Smooth muscle cell (in vitro differentiated cells): ENCODE measurements around the gene CHDH. TPM values are rescaled to one million over a fixed set of nuclear protein-coding genes. Genes with fewer than 3 reads are reported as not detected.

Experiments
- DNase-seq: peaks from one replicate; lab custom pipeline; 2025; ENCODE audit not compliant: unreplicated experiment; lab: John Stamatoyannopoulos, UW
- H2AFZ ChIP-seq: fragments of 200-600 bp; sonication (generic); 2 replicates; pipeline ENCODE4 v1.6.0; 2016; ENCODE audit warnings: antibody characterized with exemption, low read depth, mild to moderate bottlenecking
- H3F3A ChIP-seq: fragments of 200-600 bp; sonication (generic); 2 replicates; pipeline ENCODE4 v1.6.0; 2017; ENCODE audit warnings: antibody characterized with exemption, low read depth
- H3K27ac ChIP-seq: fragments of 200-600 bp; sonication (generic); 2 replicates; pipeline ENCODE4 v1.5.1; 2016; ENCODE audit warnings: low read depth, mild to moderate bottlenecking
- H3K27me3 ChIP-seq: fragments of 200-600 bp; sonication (generic); 2 replicates; pipeline ENCODE4 v1.6.1; 2016; ENCODE audit warnings: low read depth, mild to moderate bottlenecking
- H3K36me3 ChIP-seq: fragments of 200-600 bp; sonication (generic); 2 replicates; pipeline ENCODE4 v1.5.1; 2016; ENCODE audit warnings: low read depth
- H3K4me1 ChIP-seq: fragments of 200-600 bp; sonication (generic); 2 replicates; pipeline ENCODE4 v1.5.1; 2016; ENCODE audit warnings: low read depth
- H3K4me2 ChIP-seq: fragments of 200-600 bp; sonication (generic); 2 replicates; pipeline ENCODE4 v1.6.0; 2016; ENCODE audit warnings: mild to moderate bottlenecking
- H3K4me3 ChIP-seq: fragments of 200-600 bp; sonication (generic); 2 replicates; pipeline ENCODE4 v1.5.1; 2016; ENCODE audit warnings: mild to moderate bottlenecking
- H3K79me2 ChIP-seq: fragments of 200-600 bp; sonication (generic); 2 replicates; pipeline ENCODE4 v1.6.0; 2016; ENCODE audit warnings: low read depth, mild to moderate bottlenecking
- H3K9ac ChIP-seq: fragments of 200-600 bp; sonication (generic); 2 replicates; pipeline ENCODE4 v1.6.0; 2016; ENCODE audit warnings: low read depth
- H3K9me3 ChIP-seq: fragments of 200-600 bp; sonication (generic); replicated peaks from 2 replicates; pipeline ENCODE4 v1.5.1; 2016; ENCODE audit warnings: low read depth
- H4K20me1 ChIP-seq: fragments of 200-600 bp; sonication (generic); 2 replicates; pipeline ENCODE4 v1.6.0; 2016; ENCODE audit warnings: low read depth
- WGBS: methylation state at CpG from one replicate; pipeline ENCODE4 v1.1.7; 2016; ENCODE audit warnings: low lambda C conversion rate; 5-methylcytosine and 5-hydroxymethylcytosine counted together
- polyA plus RNA-seq: library from polyadenylated mRNA; unstranded; fragments of >200 nt; fragmentation: Nextera tagmentation; extraction: Ambion mirVana; gene quantifications from 2 replicates; pipeline ENCODE4 v1.2.1, GENCODE V29; 2016
- total RNA-seq: library from RNA; depleted of rRNA; stranded (reverse); fragments of >200 nt; gene quantifications from 2 replicates; pipeline ENCODE4 v1.2.3, GENCODE V29; 2014
- TF ChIP-seq, protein P1 (sequence below): fragments of 200-600 bp; sonication (generic); IDR thresholded peaks from 2 replicates; pipeline ENCODE4 v1.5.1; 2017; ENCODE audit warnings: borderline replicate concordance, mild to moderate bottlenecking, antibody characterized with exemption; ENCODE audit not compliant: insufficient read depth, poor library complexity, severe bottlenecking

Gene CHDH
- total and polyA plus RNA-seq, 2 experiments from 2014 or later, result 0.36 to 0.51 TPM

DNA sequence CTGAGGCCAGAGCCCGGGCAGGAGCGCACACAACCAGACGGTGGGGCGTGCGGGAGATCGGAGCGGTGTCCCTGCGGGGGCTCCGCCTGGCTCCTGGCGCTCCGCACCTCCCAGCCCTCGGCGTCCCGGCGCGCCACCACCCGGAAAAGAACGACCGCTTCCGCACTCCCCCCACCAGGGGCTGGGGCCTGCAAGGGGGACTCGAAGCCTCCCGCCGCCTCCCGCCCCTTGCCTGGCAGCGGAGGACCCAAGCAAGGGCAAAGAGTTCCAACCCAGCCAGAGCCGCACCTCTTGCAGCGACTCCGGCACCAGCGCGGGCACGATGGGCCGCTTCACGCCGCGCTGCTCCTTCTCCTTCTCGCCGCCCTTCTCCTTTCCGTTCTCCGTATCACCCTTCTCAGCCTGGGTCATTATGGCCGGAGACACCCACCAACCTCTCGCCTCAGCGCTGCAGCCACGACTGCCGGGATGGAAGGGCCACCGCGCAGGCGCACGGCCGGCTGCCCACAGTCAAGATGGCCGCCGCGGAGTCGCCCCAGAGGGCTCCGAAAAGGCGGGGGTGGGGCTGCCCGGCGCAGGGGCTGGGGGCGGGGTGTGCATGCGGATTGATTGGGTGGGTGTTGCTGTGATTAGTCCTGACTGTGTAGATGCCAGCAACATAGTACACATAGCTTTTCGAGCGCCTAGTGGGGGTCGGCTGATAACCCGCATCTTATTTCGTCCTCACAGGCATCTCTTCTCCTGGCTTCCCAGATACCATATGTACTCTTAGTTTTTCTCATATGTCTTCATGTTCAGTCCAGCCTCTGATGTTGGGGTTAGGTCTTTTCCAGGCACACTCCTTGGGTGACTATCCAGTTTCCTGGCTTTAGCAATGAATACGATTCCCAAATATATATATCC is 35.7 kb upstream of the CHDH start, which contains the start of gene ACTR8:
ACTR8 (minus strand) TSS at position 462 of the 903 bp plus-strand sequence; CDS start at position 411, 51 bp downstream.
- Histone ChIP-seq H3F3A (peaks cover 10% of the 10 kb centered on the region), H4K20me1 (peaks cover 17% of the 10 kb centered on the region), H3K79me2 (peaks cover 20% of the 10 kb centered on the region), H3K27ac (peak within 1 kb of the TSS; percentile 60), H2AFZ (peak within 1 kb of the TSS; percentile 6), H3K36me3 (peaks cover 27% of the 10 kb centered on the region), H3K4me3 (peak within 1 kb of the TSS; percentile 79), H3K9ac (peak within 1 kb of the TSS; percentile 82), H3K27me3 (no peaks in the 10 kb centered on the region), H3K4me2 (peak within 1 kb of the TSS; percentile 91), H3K9me3 (no peaks in the 10 kb centered on the region), H3K4me1 (peaks cover 9% of the 10 kb centered on the region)
- TF ChIP-seq, protein P1, sequence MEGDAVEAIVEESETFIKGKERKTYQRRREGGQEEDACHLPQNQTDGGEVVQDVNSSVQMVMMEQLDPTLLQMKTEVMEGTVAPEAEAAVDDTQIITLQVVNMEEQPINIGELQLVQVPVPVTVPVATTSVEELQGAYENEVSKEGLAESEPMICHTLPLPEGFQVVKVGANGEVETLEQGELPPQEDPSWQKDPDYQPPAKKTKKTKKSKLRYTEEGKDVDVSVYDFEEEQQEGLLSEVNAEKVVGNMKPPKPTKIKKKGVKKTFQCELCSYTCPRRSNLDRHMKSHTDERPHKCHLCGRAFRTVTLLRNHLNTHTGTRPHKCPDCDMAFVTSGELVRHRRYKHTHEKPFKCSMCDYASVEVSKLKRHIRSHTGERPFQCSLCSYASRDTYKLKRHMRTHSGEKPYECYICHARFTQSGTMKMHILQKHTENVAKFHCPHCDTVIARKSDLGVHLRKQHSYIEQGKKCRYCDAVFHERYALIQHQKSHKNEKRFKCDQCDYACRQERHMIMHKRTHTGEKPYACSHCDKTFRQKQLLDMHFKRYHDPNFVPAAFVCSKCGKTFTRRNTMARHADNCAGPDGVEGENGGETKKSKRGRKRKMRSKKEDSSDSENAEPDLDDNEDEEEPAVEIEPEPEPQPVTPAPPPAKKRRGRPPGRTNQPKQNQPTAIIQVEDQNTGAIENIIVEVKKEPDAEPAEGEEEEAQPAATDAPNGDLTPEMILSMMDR, result no peak
- WGBS, result 2% methylated on average over 63 of the region's 65 CpGs
- DNase-seq, result peak; percentile 89

DNA sequence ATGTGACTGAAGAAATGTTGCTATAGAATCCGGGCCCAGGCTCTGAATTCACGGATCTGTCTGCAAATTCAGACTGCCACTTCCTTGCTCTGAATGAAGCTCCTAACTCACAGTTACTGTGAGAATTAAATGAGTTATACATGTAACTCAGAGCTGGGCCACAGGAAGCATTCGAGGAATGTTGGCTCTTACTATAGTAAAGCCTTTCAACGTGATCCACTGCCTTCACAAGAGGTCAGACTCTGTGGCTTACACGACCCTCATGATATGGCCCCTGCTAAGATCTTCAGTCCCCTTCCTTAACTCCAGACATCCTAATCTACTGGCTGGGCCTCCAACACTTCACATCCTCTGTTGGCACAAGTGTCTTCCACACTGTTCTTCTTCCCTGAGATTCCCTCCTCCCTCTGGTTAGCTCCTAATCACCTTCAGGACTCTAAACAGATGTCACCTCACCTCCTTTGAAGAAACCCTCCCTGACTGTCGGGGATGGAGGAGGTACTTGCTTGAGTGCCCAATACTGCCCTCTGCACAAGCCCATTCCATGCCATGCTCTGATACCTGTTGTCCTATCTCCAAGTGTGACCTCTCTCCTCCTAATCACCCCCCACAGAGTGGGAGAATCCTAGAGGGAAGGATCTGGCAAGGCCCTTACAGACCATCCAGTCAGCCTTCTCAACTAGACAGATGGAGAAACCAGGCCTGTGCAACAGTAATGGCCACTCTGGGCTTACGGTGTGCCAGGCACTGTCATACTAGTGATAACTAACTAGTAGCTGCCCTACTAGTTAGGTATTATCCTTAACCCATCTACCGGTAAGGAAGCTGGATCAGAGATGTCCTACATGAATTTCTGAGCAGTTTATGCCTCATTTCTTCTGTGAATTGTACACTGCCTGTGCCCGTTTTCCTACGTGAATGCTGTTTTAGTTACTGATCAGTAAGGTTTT is 34.5 kb upstream of the CHDH start:
- WGBS, result 61% methylated on average over 10 of the region's 10 CpGs
- peak overlapping the region; percentile 91 for H3K4me2 ChIP-seq
- peak overlapping the region; percentile 82 for H3K9ac ChIP-seq
- H3K36me3 ChIP-seq, result peaks cover 33% of the 10 kb centered on the region
- peak overlapping the region; percentile 60 for H3K27ac ChIP-seq
- no peak for DNase-seq
- peaks cover 20% of the 10 kb centered on the region for H3K79me2 ChIP-seq
- peaks cover 10% of the 10 kb centered on the region for H3F3A ChIP-seq
- no peaks in the 10 kb centered on the region for H3K27me3 ChIP-seq
- H4K20me1 ChIP-seq, result peaks cover 6% of the 10 kb centered on the region
- H3K9me3 ChIP-seq, result no peaks in the 10 kb centered on the region
- peak overlapping the region; percentile 79 for H3K4me3 ChIP-seq
- peaks cover 9% of the 10 kb centered on the region for H3K4me1 ChIP-seq
- no peak overlapping the region for H2AFZ ChIP-seq
- TF ChIP-seq, protein P1, result no peak

DNA sequence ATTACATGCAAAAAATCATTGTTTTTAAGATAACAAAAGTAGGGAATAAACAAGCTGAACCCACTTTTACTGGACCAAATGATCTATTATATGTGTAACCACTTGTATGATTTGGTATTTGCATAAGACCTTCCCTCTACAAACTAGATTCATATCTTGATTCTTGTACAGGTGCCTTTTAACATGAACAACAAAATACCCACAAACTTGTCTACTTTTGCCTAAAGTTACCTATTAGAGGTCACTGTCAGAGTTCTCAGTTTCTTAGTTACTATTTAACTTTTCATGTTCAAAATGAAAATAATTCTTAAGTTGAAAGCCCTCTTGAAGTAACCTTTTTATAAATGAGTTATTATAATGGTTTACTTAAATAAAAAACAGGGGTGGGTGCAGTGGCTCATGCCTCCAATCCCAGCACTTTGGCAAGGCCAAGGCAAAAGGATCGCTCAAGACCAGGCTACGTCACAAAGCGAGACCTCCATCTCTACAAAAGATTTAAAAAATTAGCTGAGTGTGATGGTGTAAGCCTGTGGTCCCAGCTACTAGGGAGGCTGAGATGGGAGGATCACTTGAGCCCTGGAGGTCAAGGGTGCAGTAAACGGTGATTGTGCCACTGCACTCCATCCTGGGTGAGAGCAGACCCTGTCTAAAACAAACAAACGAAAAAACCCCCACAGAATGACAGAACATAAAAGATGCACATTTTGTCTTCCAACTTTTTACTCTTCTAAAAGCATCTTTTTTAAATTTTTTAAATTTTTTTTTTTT is 19.7 kb upstream of the CHDH start:
- Histone ChIP-seq H3K4me2 (no peak overlapping the region), H3K79me2 (no peaks in the 10 kb centered on the region), H3K9me3 (no peaks in the 10 kb centered on the region), H4K20me1 (peaks cover 13% of the 10 kb centered on the region), H3F3A (no peaks in the 10 kb centered on the region), H3K27me3 (no peaks in the 10 kb centered on the region), H3K4me3 (no peak overlapping the region), H2AFZ (no peak overlapping the region), H3K36me3 (peaks cover 21% of the 10 kb centered on the region), H3K9ac (no peak overlapping the region), H3K4me1 (no peaks in the 10 kb centered on the region), H3K27ac (no peak overlapping the region)
- 96% methylated on average over 5 of the region's 5 CpGs for WGBS
- TF ChIP-seq, protein P1, result no peak
- no peak for DNase-seq
